ENCODE measurements around the gene GALNT7. TPM values are rescaled to one million over a fixed set of nuclear protein-coding genes. Genes with fewer than 3 reads are reported as not detected.

GALNT7 gene
- total and polyA plus RNA-seq, 10 of the 15 experiments (the other 5 are each of a cell fraction or from before 2014, with no cell fraction given): 14.2 to 33.2 (median 28.9) TPM

- FAIRE-seq (no peak), DNase-seq (ENCODE audit: low read depth, low spot score) (no peak), ATAC-seq (no peak; the same call in 2 of the 3 replicates)
- H3K9ac ChIP-seq (ENCODE audit: control insufficient read depth, insufficient read depth, low read length): no peak overlapping the region
- H3K9me3 ChIP-seq (replicated peaks; ENCODE audit: control insufficient read depth, insufficient read depth, low read length): no peaks in the 10 kb centered on the region
- no peak overlapping the region for H2AFZ ChIP-seq (ENCODE audit: control insufficient read depth, low read depth, low read length)
- no peak overlapping the region for H3K27ac ChIP-seq (ENCODE audit: control insufficient read depth, insufficient read depth)
- no peaks in the 10 kb centered on the region for H3K27me3 ChIP-seq (replicated peaks in 1 of 2; ENCODE audit: control insufficient read depth in 2 of 2, insufficient read depth in 2 of 2, low read length in 1 of 2)
- POLR2A ChIA-PET: no interaction called here
- no peak overlapping the region for H3K4me3 ChIP-seq
- CTCF ChIA-PET: interaction anchor here (0.6 to 9.3 kb wide), 14 partner anchors 7 to 280 kb away, joined by 3 to 146 read pairs (median 4); no protein-coding TSS in a partner anchor
- in situ Hi-C loops (cut with MboI) (no loop called here), intact Hi-C loops (cut with micrococcal nuclease; ENCODE audit: unreplicated experiment) (no loop called here)
- no peak overlapping the region for H3K4me2 ChIP-seq (ENCODE audit: control insufficient read depth, insufficient read depth)
- H3K36me3 ChIP-seq (ENCODE audit: control insufficient read depth in 2 of 2, insufficient read depth in 2 of 2, low read length in 1 of 2): no peaks in the 10 kb centered on the region; a peak in 1 of 4 replicates
- SMC1A ChIA-PET (ENCODE audit: uncharacterized antibody, unreplicated experiment): interaction anchor here (0.8 to 3.2 kb wide), 5 partner anchors 8 to 280 kb away, joined by 4 to 21 read pairs (median 8); no protein-coding TSS in a partner anchor
- RAD21 ChIA-PET (ENCODE audit: unreplicated experiment): interaction anchor here (1.4 to 3.2 kb wide), 3 partner anchors 8 to 280 kb away, joined by 3 to 18 read pairs (median 4); no protein-coding TSS in a partner anchor
- TF ChIP-seq ATF2 (IDR thresholded peaks at IDR 0.05; ENCODE audit: low read length): no peak
- TF ChIP-seq RAD21 (IDR thresholded peaks at IDR 0.05; ENCODE audit: insufficient read depth, low read depth, low read length): no peak
- TF ChIP-seq IKZF2 (IDR thresholded peaks at IDR 0.05): no peak
- TF ChIP-seq NR2F1 (conservative IDR thresholded peaks at IDR 0.05): no peak
- no peak for TF ChIP-seq ZSCAN29 (IDR thresholded peaks at IDR 0.05)
- TF ChIP-seq HDAC6 (IDR thresholded peaks at IDR 0.05; ENCODE audit: unreplicated experiment): no peak
- TF ChIP-seq NRF1 (conservative IDR thresholded peaks at IDR 0.05; ENCODE audit: low read depth, low read length): no peak
- TF ChIP-seq POU2F2 (IDR thresholded peaks at IDR 0.05; ENCODE audit: borderline replicate concordance, low read depth, low read length): no peak
- TF ChIP-seq STAT3 (IDR thresholded peaks at IDR 0.05; ENCODE audit: low read depth, low read length): no peak
- no peak for TF ChIP-seq SREBF1 (IDR thresholded peaks at IDR 0.05; ENCODE audit: low read length)
- no peak for TF ChIP-seq ELK1 (IDR thresholded peaks at IDR 0.05; ENCODE audit: low read depth, low read length)
- no peak for TF ChIP-seq SKIL (IDR thresholded peaks at IDR 0.05; ENCODE audit: low read depth, poor library complexity, severe bottlenecking)
- no peak for TF ChIP-seq SUZ12 (IDR thresholded peaks at IDR 0.05; ENCODE audit: unreplicated experiment)
- no peak for TF ChIP-seq MAX (IDR thresholded peaks at IDR 0.05; ENCODE audit: low read depth, low read length)
- TF ChIP-seq CHD4 (IDR thresholded peaks at IDR 0.05): no peak
- no peak for TF ChIP-seq NBN (IDR thresholded peaks at IDR 0.05)
- TF ChIP-seq NFIC (IDR thresholded peaks at IDR 0.05; ENCODE audit: low read depth, low read length): no peak
- TF ChIP-seq MYC (IDR thresholded peaks at IDR 0.05; ENCODE audit: insufficient read depth, insufficient read length, insufficient replicate concordance, low read length, severe bottlenecking): no peak
- no peak for TF ChIP-seq CEBPB (IDR thresholded peaks at IDR 0.05; ENCODE audit: borderline replicate concordance in 1 of 2, low read depth in 2 of 2, low read length in 2 of 2)
- no TSS peak for BruUV-seq (replicated peaks)
- H3K4me1 ChIP-seq (ENCODE audit: control insufficient read depth, insufficient read depth, low read length): peaks cover 3% of the 10 kb centered on the region; the same call in 1 of the 2 replicates
- WGBS (ENCODE audit: insufficient coverage, insufficient replicate concordance, low lambda C conversion rate, missing lambda C conversion rate): over 99% methylated on average over 7 of the region's 7 CpGs
- H4K20me1 ChIP-seq (ENCODE audit: control insufficient read depth, insufficient read depth): no peaks in the 10 kb centered on the region
- no peaks in the 10 kb centered on the region for H3K79me2 ChIP-seq (ENCODE audit: control insufficient read depth, insufficient read depth, low read length)
Measured at GRCh38 chr4:173293663-173294062, 125.1 kb downstream of the GALNT7 start.

Data from GM12878 (cell line).